Suprapubic skin (tissue), 4 donors: ENCODE results near the gene CCDC60. TPM values are rescaled to one million over a fixed set of nuclear protein-coding genes. Genes with fewer than 3 reads are reported as not detected.

ENCODE experiments used
- DNase-seq, 2 donors: peaks; one replicate each; pipeline ENCODE4 v3.0.0-alpha.2; 2019; ENCODE audit warnings: low spot score in 2 of 2
- H3K27ac ChIP-seq: fragments of 200-600 bp; sonication (generic); one replicate; pipeline ENCODE4 v1.5.1; 2019
- H3K27me3 ChIP-seq: fragments of 200-600 bp; sonication (generic); one replicate; pipeline ENCODE4 v1.5.1; 2019
- H3K36me3 ChIP-seq: fragments of 200-600 bp; sonication (generic); one replicate; pipeline ENCODE4 v1.5.1; 2019
- H3K4me1 ChIP-seq: fragments of 200-600 bp; sonication (generic); one replicate; pipeline ENCODE4 v1.5.1; 2019
- H3K4me3 ChIP-seq: fragments of 200-600 bp; sonication (generic); one replicate; pipeline ENCODE4 v1.5.1; 2019; ENCODE audit warnings: mild to moderate bottlenecking
- H3K9me3 ChIP-seq: fragments of 200-600 bp; sonication (generic); one replicate; pipeline ENCODE4 v1.5.1; 2019
- CTCF ChIP-seq, 2 donors: fragments of 200-600 bp in 1 of 2; fragments of 450-650 bp in 1 of 2; sonication (generic) in 1 of 2; IDR thresholded peaks; one replicate each; pipeline ENCODE4 v1.5.1; 2016 to 2019; ENCODE audit warnings: antibody characterized with exemption in 2 of 2, mild to moderate bottlenecking in 1 of 2, moderate library complexity in 1 of 2
- EP300 ChIP-seq: sonication (generic); formaldehyde crosslinking; IDR thresholded peaks from one replicate; pipeline ENCODE4 v1.6.1; 2017; ENCODE audit warnings: antibody characterized with exemption
- POLR2A ChIP-seq, 2 donors: fragments of 450-650 bp; IDR thresholded peaks; one replicate each; pipeline ENCODE4 v1.6.1; 2017; ENCODE audit warnings: antibody characterized with exemption in 2 of 2, mild to moderate bottlenecking in 2 of 2, moderate library complexity in 2 of 2
- POLR2AphosphoS5 ChIP-seq, 3 donors: sonication (generic); formaldehyde crosslinking; IDR thresholded peaks; one replicate each; pipeline ENCODE4 v1.6.1; 2017; ENCODE audit warnings: antibody characterized with exemption in 3 of 3
- WGBS: methylation state at CpG from one replicate; pipeline ENCODE4 v1.1.5; 2018; 5-methylcytosine and 5-hydroxymethylcytosine counted together
- total RNA-seq, 4 donors: library from RNA; depleted of rRNA; stranded (reverse); fragments of >200 nt; gene quantifications; one replicate each; pipeline ENCODE4 v1.1.0, GENCODE V29; 2016

Gene CCDC60
- total RNA-seq, 4 donors from 2014 or later, result not detected

DNA sequence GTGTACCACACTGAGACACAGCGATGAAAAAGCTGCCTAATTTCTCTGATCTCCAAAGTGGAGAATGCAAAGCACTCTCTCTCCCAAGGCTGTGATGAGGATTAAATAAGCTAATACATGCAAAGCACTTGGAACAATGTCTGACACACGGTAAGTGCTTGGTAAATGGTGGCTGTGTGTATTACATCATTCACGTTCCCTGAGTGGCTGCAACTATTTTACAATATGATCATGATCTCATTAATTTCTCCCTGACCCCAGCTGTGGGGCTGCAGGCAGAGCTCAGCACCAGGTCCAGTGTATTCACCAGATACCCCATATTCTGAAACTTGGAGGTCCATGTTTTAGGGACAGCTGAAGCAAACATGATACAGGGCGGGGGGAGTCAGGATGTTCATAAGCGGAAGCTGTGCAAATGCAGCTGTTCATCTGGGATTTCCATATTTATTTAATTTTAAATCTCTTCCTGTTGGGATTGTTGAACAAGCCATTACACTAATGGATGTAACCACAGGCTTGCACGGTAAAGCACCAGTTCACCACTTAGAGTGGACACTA lies 106.4 kb downstream of the CCDC60 start:
- H3K4me1 ChIP-seq, result no peaks in the 10 kb centered on the region
- no peaks in the 10 kb centered on the region for H3K9me3 ChIP-seq
- 74% methylated on average over 6 of the region's 6 CpGs for WGBS
- TF ChIP-seq POLR2AphosphoS5 (IDR thresholded peaks at IDR 0.05) (no peak), POLR2A (IDR thresholded peaks at IDR 0.05) (no peak), CTCF (IDR thresholded peaks at IDR 0.05) (no peak), EP300 (no peak)
- no peak overlapping the region for H3K4me3 ChIP-seq
- H3K36me3 ChIP-seq, result no peaks in the 10 kb centered on the region
- no peak overlapping the region for H3K27ac ChIP-seq
- DNase-seq, result no peak
- peaks cover 5% of the 10 kb centered on the region for H3K27me3 ChIP-seq

- no peak for DNase-seq
- Histone ChIP-seq H3K4me1 (no peaks in the 10 kb centered on the region), H3K4me3 (no peak overlapping the region), H3K27me3 (peaks cover 11% of the 10 kb centered on the region), H3K36me3 (no peaks in the 10 kb centered on the region), H3K27ac (no peak overlapping the region), H3K9me3 (no peaks in the 10 kb centered on the region)
- WGBS, result 17% methylated on average over 10 of the region's 10 CpGs
- TF ChIP-seq POLR2AphosphoS5 (IDR thresholded peaks at IDR 0.05) (no peak), CTCF (IDR thresholded peaks at IDR 0.05) (peak; percentile 21 to 73)
These were observed 110.0 kb downstream of the CCDC60 start for GRCh38 chr12:119444462-119445044.

- Histone ChIP-seq H3K27ac (no peak overlapping the region), H3K4me3 (no peak overlapping the region), H3K9me3 (no peaks in the 10 kb centered on the region), H3K4me1 (no peaks in the 10 kb centered on the region), H3K27me3 (peaks cover 11% of the 10 kb centered on the region), H3K36me3 (no peaks in the 10 kb centered on the region)
- no peak for DNase-seq
- no peak for TF ChIP-seq POLR2A (IDR thresholded peaks at IDR 0.05)
- TF ChIP-seq CTCF (IDR thresholded peaks at IDR 0.05), result no peak
- TF ChIP-seq POLR2AphosphoS5 (IDR thresholded peaks at IDR 0.05), result no peak
- TF ChIP-seq EP300, result no peak
- 43% methylated on average over 3 of the region's 3 CpGs for WGBS
These were observed 111.9 kb downstream of the CCDC60 start for GRCh38 chr12:119446459-119446858.

GRCh38 chr12:119447126-119447525 lies 112.6 kb downstream of the CCDC60 start:
- Histone ChIP-seq H3K9me3 (no peaks in the 10 kb centered on the region), H3K4me3 (no peak overlapping the region), H3K4me1 (no peaks in the 10 kb centered on the region), H3K27ac (no peak overlapping the region), H3K36me3 (no peaks in the 10 kb centered on the region), H3K27me3 (peaks cover 11% of the 10 kb centered on the region)
- 34% methylated on average over 7 of the region's 7 CpGs for WGBS
- TF ChIP-seq POLR2A (IDR thresholded peaks at IDR 0.05) (no peak), CTCF (IDR thresholded peaks at IDR 0.05) (no peak), POLR2AphosphoS5 (IDR thresholded peaks at IDR 0.05) (no peak), EP300 (no peak)
- no peak for DNase-seq

DNA sequence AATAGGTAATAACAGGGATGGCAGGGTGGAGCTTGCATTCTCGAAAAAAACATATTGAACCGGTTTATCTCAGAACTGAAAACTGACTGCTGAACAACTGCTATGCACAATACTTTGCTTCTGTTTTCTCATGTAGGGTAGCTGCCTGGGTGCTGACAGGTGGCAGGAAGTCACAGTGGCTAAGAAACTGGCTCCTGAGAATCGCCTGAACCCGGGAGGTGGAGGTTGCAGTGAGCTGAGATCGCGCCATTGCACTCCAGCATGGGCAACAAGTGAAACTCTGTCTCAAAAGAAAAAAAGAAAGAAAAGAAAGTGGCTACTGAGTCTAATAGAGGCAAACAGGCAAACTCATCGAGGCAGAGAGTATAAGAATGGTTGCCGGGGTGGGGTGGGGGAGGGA lies 113.1 kb downstream of the CCDC60 start:
- 69% methylated on average over 8 of the region's 8 CpGs for WGBS
- Histone ChIP-seq H3K27ac (no peak overlapping the region), H3K36me3 (no peaks in the 10 kb centered on the region), H3K4me3 (no peak overlapping the region), H3K4me1 (no peaks in the 10 kb centered on the region), H3K27me3 (peaks cover 11% of the 10 kb centered on the region), H3K9me3 (no peaks in the 10 kb centered on the region)
- DNase-seq, result no peak
- TF ChIP-seq CTCF (IDR thresholded peaks at IDR 0.05) (no peak), POLR2AphosphoS5 (IDR thresholded peaks at IDR 0.05) (no peak), EP300 (no peak), POLR2A (IDR thresholded peaks at IDR 0.05) (no peak)
